B cell (primary cell): ENCODE data around the gene APOE. TPM values are rescaled to one million over a fixed set of nuclear protein-coding genes. Genes with fewer than 3 reads are reported as not detected.
"Not testable (repeated sequence)": the region's sequence is repeated elsewhere in the genome, so short reads cannot be mapped to it uniquely, and the experiment has no call there.

Experiments
- ATAC-seq: fragments of 200-7000 bp; cut with Tn5 transposase; one replicate; pipeline ENCODE4 v1.10.0; 2021; ENCODE audit warnings: low read depth, mild to moderate bottlenecking, moderate number of reproducible peaks, moderate library complexity
- CTCF ChIA-PET: fragments of 350-600 bp; sonication (Branson Sonifier 250); formaldehyde crosslinking; loops from one replicate; lab custom pipeline; 2021; ENCODE audit warnings: antibody characterized with exemption, inconsistent platforms; lab: Charles Lee
- POLR2A ChIA-PET: fragments of 350-600 bp; sonication (Branson Sonifier 250); formaldehyde crosslinking; loops from one replicate; lab custom pipeline; 2021; ENCODE audit warnings: antibody characterized with exemption; lab: Charles Lee
- DNase-seq: peaks from one replicate; pipeline ENCODE4 v3.0.0; 2013
- H2AFZ ChIP-seq: 2 replicates; pipeline ENCODE4 v1.6.1; 2012; ENCODE audit warnings: mild to moderate bottlenecking, low read depth, low read length; ENCODE audit not compliant: insufficient read depth, poor library complexity, severe bottlenecking
- H3K27ac ChIP-seq, 2 donors: 1 replicate in 1 of 2; 2 replicates in 1 of 2; pipeline ENCODE4 v1.5.1; 2012 to 2013; ENCODE audit warnings: low read length in 2 of 2, mild to moderate bottlenecking in 2 of 2, moderate library complexity in 1 of 2
- H3K27me3 ChIP-seq, 4 experiments: fragments of 200-600 bp in 1 of 4; sonication (generic) in 1 of 4; replicated peaks in 1 of 4; 1 replicate in 2 of 4; 2 replicates in 2 of 4; pipeline versions ENCODE4 v1.6.1 to v1.7.0; 2013 to 2016; ENCODE audit warnings: low read length in 3 of 4, mild to moderate bottlenecking in 2 of 4, mixed read lengths in 1 of 4, moderate library complexity in 1 of 4; ENCODE audit not compliant: insufficient read depth in 4 of 4, control insufficient read depth in 3 of 4; ENCODE audit errors: control extremely low read depth in 1 of 4
- H3K36me3 ChIP-seq, 2 experiments: replicated peaks in 1 of 2; 1 replicate in 1 of 2; 2 replicates in 1 of 2; pipeline versions ENCODE4 v1.6.1 to v1.7.1; 2013; ENCODE audit warnings: low read length in 1 of 2; ENCODE audit not compliant: insufficient read depth in 2 of 2, control insufficient read depth in 1 of 2; ENCODE audit errors: control extremely low read depth in 1 of 2, extremely low read depth in 1 of 2
- H3K4me1 ChIP-seq, 2 donors: fragments of 200-600 bp in 1 of 2; sonication (generic) in 1 of 2; 1 replicate in 1 of 2; 2 replicates in 1 of 2; pipeline versions ENCODE4 v1.5.1 to v1.6.1; 2013 to 2017; ENCODE audit warnings: low read length in 2 of 2; ENCODE audit not compliant: control insufficient read depth in 2 of 2, insufficient read depth in 2 of 2
- H3K4me2 ChIP-seq: replicated peaks from 2 replicates; pipeline ENCODE3; 2012; ENCODE audit warnings: mild to moderate bottlenecking, low read depth, low read length; ENCODE audit not compliant: poor library complexity, severe bottlenecking
- H3K4me3 ChIP-seq, 5 experiments: fragments of 200-600 bp in 1 of 5; sonication (generic) in 1 of 5; 1 replicate in 3 of 5; 2 replicates in 2 of 5; pipeline versions ENCODE4 v1.5.1 to v1.7.0; 2011 to 2016; ENCODE audit warnings: low read length in 4 of 5, mild to moderate bottlenecking in 4 of 5, low read depth in 2 of 5, control low read depth in 1 of 5, moderate library complexity in 1 of 5; ENCODE audit not compliant: insufficient read depth in 1 of 5; ENCODE audit errors: control extremely low read depth in 1 of 5, extremely low read depth in 1 of 5
- H3K79me2 ChIP-seq: fragments of 200-600 bp; sonication (generic); one replicate; pipeline ENCODE4 v1.6.0; 2016; ENCODE audit warnings: low read length; ENCODE audit not compliant: control insufficient read depth, insufficient read depth
- H3K9ac ChIP-seq: fragments of 200-600 bp; sonication (generic); 2 replicates; pipeline ENCODE4 v1.6.1; 2017; ENCODE audit warnings: mild to moderate bottlenecking, low read length, moderate library complexity
- H3K9me3 ChIP-seq, 3 donors: one replicate each; pipeline versions ENCODE4 v1.6.1 to v1.7.1; 2013; ENCODE audit warnings: low read length in 2 of 3; ENCODE audit not compliant: control insufficient read depth in 2 of 3, insufficient read depth in 1 of 3; ENCODE audit errors: control extremely low read depth in 1 of 3
- H4K20me1 ChIP-seq: 2 replicates; pipeline ENCODE4 v1.6.0; 2012; ENCODE audit warnings: mild to moderate bottlenecking, low read length; ENCODE audit not compliant: insufficient read depth, control insufficient read depth, poor library complexity, severe bottlenecking
- H3K27ac Mint-ChIP-seq: one replicate; pipeline ENCODE4 v1.8.0; 2021; ENCODE audit warnings: mixed read lengths
- H3K27me3 Mint-ChIP-seq: one replicate; pipeline ENCODE4 v1.8.0; 2021; ENCODE audit warnings: mixed read lengths
- H3K4me1 Mint-ChIP-seq: one replicate; pipeline ENCODE4 v1.8.0; 2021; ENCODE audit warnings: mixed read lengths
- H3K4me3 Mint-ChIP-seq: one replicate; pipeline ENCODE4 v1.8.0; 2021; ENCODE audit warnings: mixed read lengths
- H3K9me3 Mint-ChIP-seq: one replicate; pipeline ENCODE4 v1.8.0; 2022; ENCODE audit warnings: mixed read lengths; ENCODE audit not compliant: insufficient read depth
- EZH2 ChIP-seq: IDR thresholded peaks from 2 replicates; pipeline ENCODE4 v1.6.1; 2012; ENCODE audit warnings: borderline replicate concordance, low read depth, mild to moderate bottlenecking, moderate library complexity, low read length; ENCODE audit not compliant: insufficient read depth, poor library complexity, severe bottlenecking
- WGBS: methylation state at CpG from one replicate; pipeline ENCODE4 v1.1.5; 2013; ENCODE audit warnings: missing lambda C conversion rate; ENCODE audit not compliant: insufficient coverage; 5-methylcytosine and 5-hydroxymethylcytosine counted together
- intact Hi-C: fragments of 100-400 bp; cut with micrococcal nuclease; formaldehyde crosslinking; loops from one replicate; pipeline ENCODE4 v1.10.0; 2022
- polyA plus RNA-seq: library from polyadenylated mRNA; depleted of rRNA; stranded (reverse); fragments of >200 nt; gene quantifications from 2 replicates; pipeline ENCODE4 v1.2.3, GENCODE V29; 2012
- total RNA-seq, 2 donors: library from RNA; stranded (reverse); fragments of 120-200 nt in 1 of 2; gene quantifications; 1 replicate in 1 of 2; 2 replicates in 1 of 2; pipeline versions ENCODE4 v1.2.3 to v1.2.4, GENCODE V29; 2013 to 2022
- TF ChIP-seq, protein P1 (sequence below): fragments of 200-600 bp; IDR thresholded peaks from one replicate; pipeline ENCODE4 v1.8.0; 2022; ENCODE audit warnings: antibody characterized with exemption, mild to moderate bottlenecking

The APOE gene
- total and polyA plus RNA-seq, 2 donors (not counting 1 experiment from before 2014, with no cell fraction given) = 0.74 to 2.8 TPM

DNA sequence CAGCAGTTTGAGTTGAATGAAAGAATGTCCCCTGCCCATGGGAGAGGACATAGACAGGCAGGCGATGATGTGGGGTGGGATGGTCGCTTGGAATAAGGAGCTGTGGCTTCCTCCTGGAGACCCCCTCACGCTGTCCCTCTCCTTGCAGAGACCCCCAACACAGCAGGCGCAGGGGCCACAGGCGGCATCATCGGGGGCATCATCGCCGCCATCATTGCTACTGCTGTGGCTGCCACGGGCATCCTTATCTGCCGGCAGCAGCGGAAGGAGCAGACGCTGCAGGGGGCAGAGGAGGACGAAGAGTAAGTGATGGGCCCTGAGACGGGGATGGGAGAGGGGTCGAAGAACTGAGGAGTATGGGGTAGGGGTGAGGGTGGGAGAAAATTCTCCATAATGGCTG is 23.5 kb upstream of the APOE start:
- Histone ChIP-seq H3K4me3 (no peak overlapping the region), H3K9ac (no peak overlapping the region), H3K4me2 (no peak overlapping the region), H3K27me3 (no peaks in the 10 kb centered on the region), H3K27ac (no peak overlapping the region), H3K36me3 (no peaks in the 10 kb centered on the region), H3K79me2 (no peaks in the 10 kb centered on the region), H4K20me1 (no peaks in the 10 kb centered on the region), H3K4me1 (no peaks in the 10 kb centered on the region), H2AFZ (no peak overlapping the region), H3K9me3 (no peaks in the 10 kb centered on the region)
- H3K4me1 Mint-ChIP-seq = no peaks in the 10 kb centered on the region
- ATAC-seq = no peak
- intact Hi-C loops = no loop called here
- WGBS = 94% methylated on average over 13 of the region's 15 CpGs
- DNase-seq = no peak
- no peaks in the 10 kb centered on the region for H3K9me3 Mint-ChIP-seq
- TF ChIP-seq EZH2 = no peak
- TF ChIP-seq, protein P1, sequence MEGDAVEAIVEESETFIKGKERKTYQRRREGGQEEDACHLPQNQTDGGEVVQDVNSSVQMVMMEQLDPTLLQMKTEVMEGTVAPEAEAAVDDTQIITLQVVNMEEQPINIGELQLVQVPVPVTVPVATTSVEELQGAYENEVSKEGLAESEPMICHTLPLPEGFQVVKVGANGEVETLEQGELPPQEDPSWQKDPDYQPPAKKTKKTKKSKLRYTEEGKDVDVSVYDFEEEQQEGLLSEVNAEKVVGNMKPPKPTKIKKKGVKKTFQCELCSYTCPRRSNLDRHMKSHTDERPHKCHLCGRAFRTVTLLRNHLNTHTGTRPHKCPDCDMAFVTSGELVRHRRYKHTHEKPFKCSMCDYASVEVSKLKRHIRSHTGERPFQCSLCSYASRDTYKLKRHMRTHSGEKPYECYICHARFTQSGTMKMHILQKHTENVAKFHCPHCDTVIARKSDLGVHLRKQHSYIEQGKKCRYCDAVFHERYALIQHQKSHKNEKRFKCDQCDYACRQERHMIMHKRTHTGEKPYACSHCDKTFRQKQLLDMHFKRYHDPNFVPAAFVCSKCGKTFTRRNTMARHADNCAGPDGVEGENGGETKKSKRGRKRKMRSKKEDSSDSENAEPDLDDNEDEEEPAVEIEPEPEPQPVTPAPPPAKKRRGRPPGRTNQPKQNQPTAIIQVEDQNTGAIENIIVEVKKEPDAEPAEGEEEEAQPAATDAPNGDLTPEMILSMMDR = no peak
- ChIA-PET POLR2A (no interaction called here), CTCF (no interaction called here)
- H3K27me3 Mint-ChIP-seq = peaks cover 17% of the 10 kb centered on the region
- no peak overlapping the region for H3K4me3 Mint-ChIP-seq
- no peak overlapping the region for H3K27ac Mint-ChIP-seq

DNA sequence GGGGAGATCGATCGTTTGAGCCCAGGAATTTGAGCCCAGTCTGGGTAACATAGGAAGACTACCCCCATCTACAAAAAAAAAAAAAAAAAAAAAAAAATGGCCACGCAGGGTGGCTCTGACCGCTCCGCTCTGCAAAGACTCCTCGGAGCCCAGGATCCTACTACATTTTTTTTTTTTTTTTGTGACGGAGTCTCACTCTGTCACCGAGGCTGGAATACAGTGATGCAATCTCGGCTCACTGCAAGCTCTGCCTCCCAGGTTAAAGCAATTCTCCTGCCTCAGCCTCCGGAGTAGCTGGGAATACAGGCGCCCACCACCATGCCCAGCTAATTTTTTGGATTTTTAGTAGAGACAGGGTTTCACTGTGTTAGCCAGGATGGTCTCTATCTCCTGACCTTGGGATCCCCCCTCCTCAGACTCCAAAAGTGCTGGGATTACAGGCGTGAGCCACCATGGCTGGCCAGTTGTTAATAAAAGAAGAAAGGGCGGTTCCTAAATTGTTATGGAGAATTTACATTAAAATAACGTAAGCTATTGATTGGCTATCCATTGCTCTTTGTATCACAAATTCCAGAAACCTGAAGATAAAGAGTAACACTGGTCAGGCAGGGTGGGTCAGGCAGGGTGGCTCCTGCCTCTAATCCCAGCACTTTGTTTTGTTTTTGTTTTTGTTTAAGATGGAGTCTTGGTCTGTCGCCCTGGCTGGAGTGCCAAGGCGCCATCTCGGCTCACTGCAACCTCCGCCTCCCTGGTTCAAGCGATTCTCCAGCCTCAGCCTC is 22.8 kb upstream of the APOE start:
- H3K27me3 Mint-ChIP-seq = peaks cover 17% of the 10 kb centered on the region
- DNase-seq, CTCF ChIA-PET: not testable (repeated sequence)

More for the DNA sequence above, 22.8 kb upstream of the APOE start:
- H3K27ac Mint-ChIP-seq, POLR2A ChIA-PET, H3K27me3 ChIP-seq, H2AFZ ChIP-seq, ATAC-seq, H3K9ac ChIP-seq, H3K9me3 Mint-ChIP-seq, H3K4me2 ChIP-seq, H3K4me1 ChIP-seq, H3K4me1 Mint-ChIP-seq, H3K4me3 Mint-ChIP-seq, H3K36me3 ChIP-seq, H3K79me2 ChIP-seq, intact Hi-C loops, H3K27ac ChIP-seq, H4K20me1 ChIP-seq, H3K4me3 ChIP-seq, H3K9me3 ChIP-seq: not testable (repeated sequence)
- 94% methylated on average over 10 of the region's 19 CpGs for WGBS
